PC-3 (cell line): Measurements from ENCODE around the gene PDHA2. TPM values are rescaled to one million over a fixed set of nuclear protein-coding genes. Genes with fewer than 3 reads are reported as not detected.

Experiments
- ATAC-seq: fragments of 200-7000 bp; cut with Tn5 transposase; 2 replicates; pipeline ENCODE4 v1.9.1; 2020; ENCODE audit warnings: mild to moderate bottlenecking, moderate library complexity
- BruUV-seq: library from RNA; stranded (reverse); fragments of 400-500 nt; replicated peaks from 2 replicates; lab custom pipeline; 2021; lab: Mats Ljungman, UMichigan
- CTCF ChIA-PET: fragments of 300-600 bp; sonication (Branson Sonifier 250); formaldehyde crosslinking; loops from one replicate; lab custom pipeline; 2022; ENCODE audit warnings: antibody characterized with exemption; lab: Charles Lee
- POLR2A ChIA-PET: fragments of 300-600 bp; sonication (Branson Sonifier 250); formaldehyde crosslinking; loops from one replicate; lab custom pipeline; 2022; ENCODE audit warnings: antibody characterized with exemption; ENCODE audit not compliant: unreplicated experiment; lab: Charles Lee
- DNase-seq: peaks from one replicate; pipeline ENCODE4 v3.0.0-alpha.2; 2015
- H2AFZ ChIP-seq: fragments of 300-600 bp; sonication (generic); 2 replicates; pipeline ENCODE4 v1.6.0; 2016; ENCODE audit warnings: antibody characterized with exemption, low read length
- H3F3A ChIP-seq: fragments of 300-600 bp; sonication (generic); one replicate; pipeline ENCODE4 v1.6.0; 2017; ENCODE audit warnings: antibody characterized with exemption, low read length, control low read depth, mild to moderate bottlenecking; ENCODE audit not compliant: unreplicated experiment
- H3K27ac ChIP-seq: fragments of 300-600 bp; sonication (generic); 2 replicates; pipeline ENCODE4 v1.5.1; 2016; ENCODE audit warnings: mild to moderate bottlenecking, low read length
- H3K27me3 ChIP-seq: fragments of 300-600 bp; sonication (generic); 2 replicates; pipeline ENCODE4 v1.6.1; 2016; ENCODE audit warnings: low read length, mixed read lengths
- H3K36me3 ChIP-seq: fragments of 300-600 bp; sonication (generic); 2 replicates; pipeline ENCODE4 v1.6.1; 2016; ENCODE audit warnings: low read depth, mixed run types, low read length, mixed read lengths
- H3K4me1 ChIP-seq: fragments of 300-600 bp; sonication (generic); 2 replicates; pipeline ENCODE4 v1.5.1; 2016; ENCODE audit warnings: low read length; ENCODE audit not compliant: insufficient read depth
- H3K4me2 ChIP-seq: fragments of 300-600 bp; sonication (generic); 2 replicates; pipeline ENCODE4 v1.6.0; 2016; ENCODE audit warnings: low read length
- H3K4me3 ChIP-seq: fragments of 300-600 bp; sonication (generic); 2 replicates; pipeline ENCODE4 v1.5.1; 2016; ENCODE audit warnings: mild to moderate bottlenecking, low read length, mixed read lengths
- H3K79me2 ChIP-seq: fragments of 300-600 bp; sonication (generic); 2 replicates; pipeline ENCODE4 v1.6.1; 2017; ENCODE audit warnings: low read length, mixed read lengths
- H3K9ac ChIP-seq: fragments of 300-600 bp; sonication (generic); 2 replicates; pipeline ENCODE4 v1.6.0; 2016; ENCODE audit warnings: mild to moderate bottlenecking, low read length
- H3K9me2 ChIP-seq: fragments of 300-600 bp; sonication (generic); replicated peaks from 2 replicates; pipeline ENCODE4 v1.6.1; 2016; ENCODE audit warnings: mixed run types, low read length, mixed read lengths
- H3K9me3 ChIP-seq: fragments of 300-600 bp; sonication (generic); 2 replicates; pipeline ENCODE4 v1.6.1; 2016; ENCODE audit warnings: low read length, mixed read lengths
- H4K20me1 ChIP-seq: fragments of 300-600 bp; sonication (generic); 2 replicates; pipeline ENCODE4 v1.6.1; 2016; ENCODE audit warnings: low read length, mixed read lengths
- CTCF ChIP-seq: fragments of 300-600 bp; sonication (generic); conservative IDR thresholded peaks from 2 replicates; pipeline ENCODE4 v1.5.1; 2017; ENCODE audit warnings: antibody characterized with exemption, low read depth, mild to moderate bottlenecking, low read length
- EZH2 ChIP-seq: fragments of 300-600 bp; sonication (generic); IDR thresholded peaks from one replicate; pipeline ENCODE4 v1.6.1; 2017; ENCODE audit warnings: antibody characterized with exemption, mild to moderate bottlenecking, low read length; ENCODE audit not compliant: unreplicated experiment
- EZH2phosphoT487 ChIP-seq: fragments of 300-600 bp; sonication (generic); IDR thresholded peaks from 2 replicates; pipeline ENCODE4 v1.6.1; 2018; ENCODE audit warnings: mild to moderate bottlenecking, antibody characterized with exemption, low read length, borderline replicate concordance
- intact Hi-C: fragments of 100-400 bp; cut with micrococcal nuclease; formaldehyde crosslinking; loops from 2 replicates; pipeline ENCODE4 v1.9.0; 2023
- total RNA-seq: library from RNA; depleted of rRNA; stranded (reverse); fragments of >200 nt; gene quantifications from 2 replicates; pipeline ENCODE4 v1.2.3, GENCODE V29; 2014

The PDHA2 gene
- total RNA-seq, 1 experiment from 2014 or later, result not detected

GRCh38 chr4:95838192-95838591 lies 1.7 kb upstream of the PDHA2 start:
- Histone ChIP-seq H3F3A (no peaks in the 10 kb centered on the region), H3K9ac (no peak overlapping the region), H3K36me3 (no peaks in the 10 kb centered on the region), H3K27me3 (no peaks in the 10 kb centered on the region), H3K4me3 (no peak overlapping the region), H4K20me1 (no peaks in the 10 kb centered on the region), H3K27ac (no peak overlapping the region), H3K4me2 (no peak overlapping the region), H3K79me2 (no peaks in the 10 kb centered on the region), H3K9me3 (no peaks in the 10 kb centered on the region), H3K4me1 (no peaks in the 10 kb centered on the region), H3K9me2 (no peaks in the 10 kb centered on the region), H2AFZ (no peak overlapping the region)
- ChIA-PET CTCF (no interaction called here), POLR2A (no interaction called here)
- intact Hi-C loops, result no loop called here
- ATAC-seq, result no peak
- DNase-seq, result no peak
- no peak for TF ChIP-seq CTCF
- no peak for TF ChIP-seq EZH2phosphoT487
- no peak for TF ChIP-seq EZH2
- no TSS peak for BruUV-seq

- H3K4me3 ChIP-seq, result no peak overlapping the region
- CTCF ChIA-PET, result no interaction called here
- H3K36me3 ChIP-seq, result no peaks in the 10 kb centered on the region
- POLR2A ChIA-PET, result no interaction called here
- ATAC-seq, result no peak
- H3K9ac ChIP-seq, result no peak overlapping the region
- no peak overlapping the region for H2AFZ ChIP-seq
- no peaks in the 10 kb centered on the region for H4K20me1 ChIP-seq
- no peak for DNase-seq
- H3K79me2 ChIP-seq, result no peaks in the 10 kb centered on the region
- H3F3A ChIP-seq, result no peaks in the 10 kb centered on the region
- BruUV-seq, result no TSS peak
- no peak overlapping the region for H3K4me2 ChIP-seq
- peaks cover 5% of the 10 kb centered on the region for H3K4me1 ChIP-seq
- H3K27me3 ChIP-seq, result no peaks in the 10 kb centered on the region
- no peak overlapping the region for H3K27ac ChIP-seq
- intact Hi-C loops, result no loop called here
- no peaks in the 10 kb centered on the region for H3K9me3 ChIP-seq
- TF ChIP-seq CTCF (no peak), EZH2phosphoT487 (no peak), EZH2 (no peak)
- H3K9me2 ChIP-seq, result no peaks in the 10 kb centered on the region
Observed at GRCh38 chr4:95847908-95848460, 8.1 kb downstream of the PDHA2 start.

- ATAC-seq, result no peak
- BruUV-seq, result no TSS peak
- intact Hi-C loops, result no loop called here
Observed at GRCh38 chr4:95850161-95850560, 10.3 kb downstream of the PDHA2 start.

More at GRCh38 chr4:95850161-95850560, 10.3 kb downstream of the PDHA2 start:
- DNase-seq, result no peak
- Histone ChIP-seq H3K9me3 (no peaks in the 10 kb centered on the region), H3K27ac (no peak overlapping the region), H3K27me3 (no peaks in the 10 kb centered on the region), H3K4me1 (peaks cover 5% of the 10 kb centered on the region), H3K4me3 (no peak overlapping the region), H3K9me2 (no peaks in the 10 kb centered on the region), H4K20me1 (no peaks in the 10 kb centered on the region), H2AFZ (no peak overlapping the region), H3K79me2 (no peaks in the 10 kb centered on the region), H3K36me3 (no peaks in the 10 kb centered on the region), H3F3A (no peaks in the 10 kb centered on the region), H3K9ac (no peak overlapping the region), H3K4me2 (no peak overlapping the region)
- no peak for TF ChIP-seq CTCF
- TF ChIP-seq EZH2phosphoT487, result no peak
- TF ChIP-seq EZH2, result no peak
- CTCF ChIA-PET, result no interaction called here
- POLR2A ChIA-PET, result no interaction called here
